Measurements from ENCODE around the gene PMF1. TPM values are rescaled to one million over a fixed set of nuclear protein-coding genes. Genes with fewer than 3 reads are reported as not detected.

The PMF1 gene
- total and polyA plus RNA-seq, 4 donors: 24.7 to 63.5 (median 36.9) TPM

DNA sequence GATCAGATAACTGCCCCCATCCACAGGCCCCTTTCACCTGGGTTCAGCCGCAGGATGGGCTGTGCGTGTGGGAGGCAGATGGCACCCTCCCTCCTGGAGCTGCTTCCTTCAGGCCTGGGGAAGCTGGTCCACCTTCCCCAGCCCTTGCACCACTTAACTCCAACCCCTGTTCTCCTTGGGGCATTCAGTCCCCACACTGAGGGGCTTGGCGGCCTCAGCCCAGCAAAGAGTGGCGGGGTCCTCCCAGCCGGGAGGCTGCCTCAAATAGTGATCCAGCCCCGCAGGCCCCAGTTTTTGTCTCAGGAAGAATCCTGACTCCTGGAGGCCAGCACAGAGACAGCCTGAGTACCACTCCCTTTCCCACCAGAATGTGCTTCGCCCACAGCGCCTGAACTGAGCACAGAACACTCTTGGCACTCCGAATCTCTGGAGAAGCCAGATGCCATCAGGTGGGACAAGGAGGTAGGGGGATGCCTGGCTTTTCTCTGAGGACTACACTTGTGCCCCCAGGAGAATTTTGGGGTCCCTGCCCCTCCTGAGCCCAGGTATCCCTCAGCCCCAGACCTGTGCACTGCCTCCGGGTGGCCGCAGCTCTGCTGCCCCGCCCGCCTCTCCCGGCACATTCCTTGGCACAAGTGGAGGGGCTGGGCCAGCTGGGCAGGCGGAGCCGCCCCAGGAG, 34.1 kb downstream of the PMF1 start:
- WGBS: 53% methylated on average over 16 of the region's 16 CpGs
- H3K9ac ChIP-seq (ENCODE audit: low read depth in 1 of 2, low read length in 2 of 2): no peak overlapping the region
- H3K27me3 ChIP-seq (ENCODE audit: control insufficient read depth in 4 of 4, insufficient read depth in 4 of 4, low read length in 3 of 4): no peaks in the 10 kb centered on the region
- no peak for DNase-seq (ENCODE audit: low spot score)
- H3K36me3 ChIP-seq (ENCODE audit: control insufficient read depth in 4 of 4, insufficient read depth in 3 of 4, low read depth in 1 of 4, low read length in 3 of 4): peaks cover 5 to 38% (median 21%) of the 10 kb centered on the region in 4 donors
- peaks cover 4 to 17% (median 9%) of the 10 kb centered on the region in 4 donors for H3K4me1 ChIP-seq (ENCODE audit: control insufficient read depth in 4 of 4, insufficient read depth in 4 of 4, low read length in 3 of 4)
- TF ChIP-seq, protein P1, sequence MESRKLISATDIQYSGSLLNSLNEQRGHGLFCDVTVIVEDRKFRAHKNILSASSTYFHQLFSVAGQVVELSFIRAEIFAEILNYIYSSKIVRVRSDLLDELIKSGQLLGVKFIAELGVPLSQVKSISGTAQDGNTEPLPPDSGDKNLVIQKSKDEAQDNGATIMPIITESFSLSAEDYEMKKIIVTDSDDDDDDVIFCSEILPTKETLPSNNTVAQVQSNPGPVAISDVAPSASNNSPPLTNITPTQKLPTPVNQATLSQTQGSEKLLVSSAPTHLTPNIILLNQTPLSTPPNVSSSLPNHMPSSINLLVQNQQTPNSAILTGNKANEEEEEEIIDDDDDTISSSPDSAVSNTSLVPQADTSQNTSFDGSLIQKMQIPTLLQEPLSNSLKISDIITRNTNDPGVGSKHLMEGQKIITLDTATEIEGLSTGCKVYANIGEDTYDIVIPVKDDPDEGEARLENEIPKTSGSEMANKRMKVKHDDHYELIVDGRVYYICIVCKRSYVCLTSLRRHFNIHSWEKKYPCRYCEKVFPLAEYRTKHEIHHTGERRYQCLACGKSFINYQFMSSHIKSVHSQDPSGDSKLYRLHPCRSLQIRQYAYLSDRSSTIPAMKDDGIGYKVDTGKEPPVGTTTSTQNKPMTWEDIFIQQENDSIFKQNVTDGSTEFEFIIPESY (IDR thresholded peaks at IDR 0.05): no peak
- TF ChIP-seq NR2F2 (IDR thresholded peaks at IDR 0.05): no peak
- TF ChIP-seq HNF4G (IDR thresholded peaks at IDR 0.05): no peak
- TF ChIP-seq RAD21 (IDR thresholded peaks at IDR 0.05): no peak
- no peak for TF ChIP-seq HNF4A (conservative IDR thresholded peaks at IDR 0.05)
- TF ChIP-seq JUND (IDR thresholded peaks at IDR 0.05): no peak
- no peak for TF ChIP-seq FOXA1 (IDR thresholded peaks at IDR 0.05)
- TF ChIP-seq, protein P2, sequence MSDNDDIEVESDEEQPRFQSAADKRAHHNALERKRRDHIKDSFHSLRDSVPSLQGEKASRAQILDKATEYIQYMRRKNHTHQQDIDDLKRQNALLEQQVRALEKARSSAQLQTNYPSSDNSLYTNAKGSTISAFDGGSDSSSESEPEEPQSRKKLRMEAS (IDR thresholded peaks at IDR 0.05): no peak
- TF ChIP-seq SP1 (IDR thresholded peaks at IDR 0.05): no peak
- TF ChIP-seq, protein P3, sequence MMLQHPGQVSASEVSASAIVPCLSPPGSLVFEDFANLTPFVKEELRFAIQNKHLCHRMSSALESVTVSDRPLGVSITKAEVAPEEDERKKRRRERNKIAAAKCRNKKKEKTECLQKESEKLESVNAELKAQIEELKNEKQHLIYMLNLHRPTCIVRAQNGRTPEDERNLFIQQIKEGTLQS (IDR thresholded peaks at IDR 0.05): no peak
- no peak for TF ChIP-seq EGR1 (IDR thresholded peaks at IDR 0.05; ENCODE audit: low read depth in 2 of 2)
- TF ChIP-seq, protein P4, sequence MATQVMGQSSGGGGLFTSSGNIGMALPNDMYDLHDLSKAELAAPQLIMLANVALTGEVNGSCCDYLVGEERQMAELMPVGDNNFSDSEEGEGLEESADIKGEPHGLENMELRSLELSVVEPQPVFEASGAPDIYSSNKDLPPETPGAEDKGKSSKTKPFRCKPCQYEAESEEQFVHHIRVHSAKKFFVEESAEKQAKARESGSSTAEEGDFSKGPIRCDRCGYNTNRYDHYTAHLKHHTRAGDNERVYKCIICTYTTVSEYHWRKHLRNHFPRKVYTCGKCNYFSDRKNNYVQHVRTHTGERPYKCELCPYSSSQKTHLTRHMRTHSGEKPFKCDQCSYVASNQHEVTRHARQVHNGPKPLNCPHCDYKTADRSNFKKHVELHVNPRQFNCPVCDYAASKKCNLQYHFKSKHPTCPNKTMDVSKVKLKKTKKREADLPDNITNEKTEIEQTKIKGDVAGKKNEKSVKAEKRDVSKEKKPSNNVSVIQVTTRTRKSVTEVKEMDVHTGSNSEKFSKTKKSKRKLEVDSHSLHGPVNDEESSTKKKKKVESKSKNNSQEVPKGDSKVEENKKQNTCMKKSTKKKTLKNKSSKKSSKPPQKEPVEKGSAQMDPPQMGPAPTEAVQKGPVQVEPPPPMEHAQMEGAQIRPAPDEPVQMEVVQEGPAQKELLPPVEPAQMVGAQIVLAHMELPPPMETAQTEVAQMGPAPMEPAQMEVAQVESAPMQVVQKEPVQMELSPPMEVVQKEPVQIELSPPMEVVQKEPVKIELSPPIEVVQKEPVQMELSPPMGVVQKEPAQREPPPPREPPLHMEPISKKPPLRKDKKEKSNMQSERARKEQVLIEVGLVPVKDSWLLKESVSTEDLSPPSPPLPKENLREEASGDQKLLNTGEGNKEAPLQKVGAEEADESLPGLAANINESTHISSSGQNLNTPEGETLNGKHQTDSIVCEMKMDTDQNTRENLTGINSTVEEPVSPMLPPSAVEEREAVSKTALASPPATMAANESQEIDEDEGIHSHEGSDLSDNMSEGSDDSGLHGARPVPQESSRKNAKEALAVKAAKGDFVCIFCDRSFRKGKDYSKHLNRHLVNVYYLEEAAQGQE (IDR thresholded peaks at IDR 0.05): no peak
- TF ChIP-seq TAF1 (conservative IDR thresholded peaks at IDR 0.05): no peak
- TF ChIP-seq FOXA2 (IDR thresholded peaks at IDR 0.05): no peak
- TF ChIP-seq, protein P5, sequence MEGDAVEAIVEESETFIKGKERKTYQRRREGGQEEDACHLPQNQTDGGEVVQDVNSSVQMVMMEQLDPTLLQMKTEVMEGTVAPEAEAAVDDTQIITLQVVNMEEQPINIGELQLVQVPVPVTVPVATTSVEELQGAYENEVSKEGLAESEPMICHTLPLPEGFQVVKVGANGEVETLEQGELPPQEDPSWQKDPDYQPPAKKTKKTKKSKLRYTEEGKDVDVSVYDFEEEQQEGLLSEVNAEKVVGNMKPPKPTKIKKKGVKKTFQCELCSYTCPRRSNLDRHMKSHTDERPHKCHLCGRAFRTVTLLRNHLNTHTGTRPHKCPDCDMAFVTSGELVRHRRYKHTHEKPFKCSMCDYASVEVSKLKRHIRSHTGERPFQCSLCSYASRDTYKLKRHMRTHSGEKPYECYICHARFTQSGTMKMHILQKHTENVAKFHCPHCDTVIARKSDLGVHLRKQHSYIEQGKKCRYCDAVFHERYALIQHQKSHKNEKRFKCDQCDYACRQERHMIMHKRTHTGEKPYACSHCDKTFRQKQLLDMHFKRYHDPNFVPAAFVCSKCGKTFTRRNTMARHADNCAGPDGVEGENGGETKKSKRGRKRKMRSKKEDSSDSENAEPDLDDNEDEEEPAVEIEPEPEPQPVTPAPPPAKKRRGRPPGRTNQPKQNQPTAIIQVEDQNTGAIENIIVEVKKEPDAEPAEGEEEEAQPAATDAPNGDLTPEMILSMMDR (IDR thresholded peaks at IDR 0.05; ENCODE audit: low read depth, low read length, missing input control): no peak
- TF ChIP-seq RXRA (IDR thresholded peaks at IDR 0.05): no peak
- no peak for TF ChIP-seq YY1 (IDR thresholded peaks at IDR 0.05)
- no peak for TF ChIP-seq GABPA (IDR thresholded peaks at IDR 0.05 in 1 of 2, conservative IDR thresholded peaks at IDR 0.05 in 1 of 2)
- H3K4me3 ChIP-seq (ENCODE audit: low read depth in 1 of 3, low read length in 3 of 3): no peak overlapping the region
- H3K27ac ChIP-seq (ENCODE audit: low read depth in 1 of 2, low read length in 2 of 2): no peak overlapping the region
- H3K9me3 ChIP-seq (ENCODE audit: control insufficient read depth in 4 of 4, low read length in 3 of 4): no peaks in the 10 kb centered on the region

Measured in liver (tissue), 9 donors.